ENCODE data around the gene CDH16.
A peak's percentile ranks its signal among the peaks of the same experiment; 100 is the strongest.
"Not testable (repeated sequence)": the region's sequence is repeated elsewhere in the genome, so short reads cannot be mapped to it uniquely, and the experiment has no call there.

CDH16 gene

DNA sequence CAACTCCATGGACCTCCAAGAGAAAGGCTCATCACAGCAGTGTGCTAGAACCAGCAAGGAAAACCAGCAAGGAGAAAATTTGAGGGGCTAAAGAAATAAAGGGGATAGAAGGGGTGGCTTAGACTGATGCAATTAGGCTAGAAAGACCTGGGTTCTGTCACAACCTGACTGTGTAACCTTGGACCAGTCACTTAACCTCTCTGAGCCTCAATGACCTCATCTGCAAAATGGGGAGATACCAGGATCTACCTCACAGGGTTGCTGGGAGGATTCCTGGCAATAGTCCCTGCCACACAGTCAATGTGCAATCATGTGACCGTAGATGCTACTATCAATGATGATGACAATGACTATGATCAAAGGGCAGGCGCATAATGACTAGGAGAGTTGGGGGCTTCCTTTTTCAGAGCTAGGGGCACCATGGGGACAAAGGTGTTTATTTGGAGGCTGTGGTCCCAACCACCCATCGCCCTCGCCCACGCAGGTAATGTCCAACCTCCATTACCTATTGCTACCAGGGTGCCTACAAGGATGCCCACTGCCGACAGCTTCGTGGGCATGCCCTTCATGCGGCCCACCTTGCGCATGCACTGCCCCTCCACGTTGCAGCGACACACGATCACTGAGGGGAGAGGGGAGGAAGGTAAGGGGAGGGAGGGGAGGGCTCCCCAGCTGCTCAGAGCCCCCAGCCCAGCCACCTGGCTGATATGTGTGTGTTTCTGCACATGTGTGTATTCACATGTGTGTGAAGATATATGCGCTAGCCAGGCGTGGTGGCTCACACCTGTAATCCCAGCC, 9.7 kb downstream of the CDH16 start:
- DNase-seq (ENCODE audit: low spot score), result no peak

GRCh38 chr16:66908116-66908515, 10.6 kb downstream of the CDH16 start:
- no peak for DNase-seq (ENCODE audit: low spot score)

GRCh38 chr16:66906916-66907836, 11.5 kb downstream of the CDH16 start:
- DNase-seq (ENCODE audit: low spot score), result no peak

DNA sequence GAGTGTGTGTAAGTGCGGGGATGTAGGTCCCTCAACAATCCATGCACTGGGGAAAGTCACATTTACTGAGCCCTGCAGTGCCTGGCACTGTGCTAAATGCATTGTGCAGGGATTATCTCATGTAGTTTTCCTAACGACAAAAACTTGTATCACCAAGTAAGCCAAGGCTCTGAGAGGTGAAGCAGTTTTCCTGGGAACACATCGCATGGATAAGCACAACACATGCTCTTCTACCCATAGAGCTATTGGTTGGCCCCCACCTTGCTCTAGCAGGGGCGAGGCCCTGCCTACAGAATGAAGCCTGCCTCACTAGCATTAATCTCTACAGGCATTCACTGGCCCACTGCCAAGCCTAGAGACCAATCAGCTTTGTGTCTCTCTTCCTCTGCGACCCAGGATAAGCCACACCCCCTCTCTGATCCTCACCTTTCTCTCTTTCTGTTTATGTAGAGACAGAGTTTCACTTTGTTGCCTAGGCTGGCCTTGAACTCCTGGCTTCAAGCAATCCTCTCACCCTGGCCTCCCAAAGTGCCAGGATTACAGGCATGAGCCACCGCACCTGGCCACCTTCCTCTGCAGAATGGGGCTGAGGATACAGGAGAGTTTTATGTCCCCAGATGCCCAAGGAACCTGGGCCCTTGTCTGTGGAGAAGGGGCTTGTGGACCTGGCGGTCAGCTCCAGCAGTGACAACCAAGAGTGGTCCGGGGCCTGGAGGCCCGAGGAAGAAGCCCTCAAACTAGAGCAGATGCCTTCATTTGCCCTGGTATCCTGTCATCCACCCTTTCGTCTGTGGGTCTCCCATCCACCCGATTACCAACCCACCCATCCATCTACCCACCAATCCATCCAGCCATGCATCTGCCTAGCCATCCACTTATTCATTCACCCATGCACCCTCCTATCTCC, 12.8 kb downstream of the CDH16 start:
- DNase-seq (ENCODE audit: low spot score), result peak; percentile 84

DNA sequence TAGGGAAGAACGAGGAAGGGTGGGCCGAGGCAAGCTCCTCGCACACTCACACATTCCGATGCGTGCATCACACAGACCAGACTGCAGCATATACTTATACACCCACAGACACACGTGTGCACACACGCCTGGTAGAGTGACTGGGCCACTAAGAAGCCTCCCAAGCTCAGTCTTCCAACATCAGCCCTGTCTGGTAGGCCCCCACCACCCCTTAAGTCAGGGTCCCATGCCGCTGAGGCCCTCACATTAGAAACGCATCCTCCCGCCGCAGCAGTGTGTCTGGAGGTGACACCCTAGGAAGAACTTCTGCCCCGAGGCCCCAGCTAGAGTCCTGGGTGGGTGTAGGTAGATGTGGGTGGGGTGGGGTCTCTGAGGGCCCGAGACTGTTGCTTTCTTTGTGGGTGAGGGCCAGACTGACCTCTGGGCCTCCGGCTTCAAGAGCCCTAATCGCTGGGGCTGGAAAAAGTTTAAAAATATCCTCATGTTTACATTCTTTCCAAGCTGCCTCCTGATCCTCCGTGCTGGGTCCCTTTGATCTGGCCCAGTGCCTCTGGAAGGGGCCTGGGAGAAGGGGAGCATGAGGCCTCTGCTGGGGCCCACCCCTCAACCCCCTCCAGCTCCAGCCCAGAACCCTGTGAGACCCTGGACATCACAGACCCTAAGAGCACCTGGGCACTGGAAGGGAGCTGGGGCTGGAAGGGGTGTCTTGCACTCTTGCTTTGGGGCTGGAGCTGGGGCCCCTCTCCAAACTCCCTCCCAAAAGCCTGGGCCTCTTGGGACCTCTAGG, 13.6 kb downstream of the CDH16 start:
- no peak for DNase-seq (ENCODE audit: low spot score)

DNA sequence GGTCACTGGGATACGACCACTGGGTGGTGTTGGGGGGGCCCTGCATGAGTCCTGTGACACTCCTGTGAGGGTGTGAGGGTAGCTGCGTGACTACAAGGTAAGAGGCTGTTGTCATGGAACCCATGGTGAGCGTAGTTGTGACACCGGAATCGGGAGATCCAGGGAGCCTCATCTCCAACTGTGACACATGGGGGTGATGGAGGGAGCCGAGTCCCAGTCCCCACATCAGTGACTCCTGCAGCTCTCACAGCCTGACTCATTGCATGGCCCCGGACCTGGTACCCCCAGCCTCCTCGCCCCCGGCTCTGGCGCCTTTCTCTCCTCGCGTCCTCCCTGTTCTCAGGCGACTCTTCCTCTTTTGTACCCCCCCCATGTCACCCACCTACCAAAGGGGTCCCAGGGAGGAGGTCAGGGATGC, 14.2 kb downstream of the CDH16 start:
- DNase-seq (ENCODE audit: low spot score), result no peak

DNA sequence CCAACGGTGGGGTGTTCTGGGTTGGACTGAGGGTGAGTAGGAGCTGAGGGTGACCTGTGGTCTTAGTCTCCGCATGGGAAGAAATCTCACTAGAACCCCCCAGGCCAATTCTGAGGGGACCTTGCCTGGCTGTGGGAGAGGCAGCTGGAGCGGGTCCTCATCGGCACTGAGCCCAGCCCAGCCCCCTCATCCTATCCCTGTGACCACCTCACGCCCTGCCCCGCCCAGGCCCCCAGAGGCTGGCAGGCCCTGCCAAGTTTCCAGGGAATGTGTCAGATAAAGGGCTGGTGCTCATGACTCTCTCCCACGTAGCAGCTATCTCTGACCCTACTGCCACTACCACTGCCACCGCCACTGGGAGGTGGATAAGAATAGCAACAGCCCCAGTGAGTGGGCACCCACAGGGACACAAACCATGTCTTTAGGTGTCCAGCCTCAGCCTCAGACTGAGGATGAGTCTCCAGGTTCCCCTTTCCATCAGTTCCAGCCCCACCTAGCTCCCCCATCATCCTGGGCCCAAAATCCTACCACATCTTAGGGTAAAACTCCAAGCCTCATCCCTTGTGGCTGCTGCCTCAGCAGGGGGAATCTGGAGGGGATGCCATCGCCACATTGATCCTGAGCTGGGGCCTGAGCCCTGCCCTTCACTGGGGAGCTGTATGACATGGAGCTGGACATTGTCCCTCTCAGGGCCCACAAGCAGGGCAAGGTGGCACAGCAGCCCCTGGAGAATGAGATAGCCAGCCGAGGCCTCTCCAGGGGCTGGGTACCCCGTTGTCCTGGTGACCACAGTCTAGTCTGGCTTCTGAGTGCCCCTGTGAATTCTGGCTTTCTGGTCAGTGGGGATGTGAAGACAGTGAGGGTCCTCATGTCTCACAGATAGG, 14.9 kb downstream of the CDH16 start:
- no peak for DNase-seq (ENCODE audit: low spot score)

DNA sequence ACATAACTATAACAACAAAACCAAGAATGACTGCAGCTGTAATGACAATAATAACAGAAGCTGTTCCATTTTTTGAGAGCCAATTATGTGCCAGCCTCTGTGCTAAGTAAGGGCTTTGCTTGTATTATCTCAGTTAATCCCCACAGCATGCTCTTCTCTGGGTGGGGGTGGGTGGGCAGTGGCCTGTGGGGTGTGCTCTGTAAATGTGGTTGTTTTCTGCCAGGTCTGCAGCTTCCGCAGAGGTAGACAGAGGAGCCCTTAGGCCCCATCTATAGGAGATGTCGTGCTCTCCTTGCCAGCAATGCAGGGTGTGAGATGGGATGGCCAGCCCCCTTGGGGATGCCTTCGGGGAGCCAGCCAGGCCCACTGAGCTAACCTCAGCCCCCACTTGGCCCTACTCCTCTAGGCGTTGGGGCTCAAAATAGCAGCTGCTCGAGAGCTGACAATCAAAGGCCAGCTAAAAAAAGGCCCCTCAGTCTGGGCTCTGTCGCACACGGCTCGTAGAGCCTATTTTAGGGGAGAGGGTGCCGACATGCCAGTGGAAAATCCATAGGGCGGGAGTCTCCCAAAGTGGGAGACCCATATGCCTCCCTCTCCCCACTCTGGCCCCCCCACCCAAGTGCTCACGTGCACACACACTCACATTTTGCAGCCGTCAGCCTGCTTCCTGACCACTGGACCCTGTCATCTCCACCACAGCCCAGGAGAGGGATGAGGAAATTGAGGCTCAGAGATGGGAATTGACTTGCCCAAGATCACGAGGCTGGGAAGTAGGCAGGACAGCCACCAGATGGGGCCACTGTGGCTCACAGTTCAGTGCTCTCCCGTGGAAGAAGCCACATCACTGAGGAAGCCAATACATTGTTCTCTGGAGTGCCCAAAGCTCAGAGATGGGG, 15.8 kb downstream of the CDH16 start:
- no peak for DNase-seq (ENCODE audit: low spot score)

DNA sequence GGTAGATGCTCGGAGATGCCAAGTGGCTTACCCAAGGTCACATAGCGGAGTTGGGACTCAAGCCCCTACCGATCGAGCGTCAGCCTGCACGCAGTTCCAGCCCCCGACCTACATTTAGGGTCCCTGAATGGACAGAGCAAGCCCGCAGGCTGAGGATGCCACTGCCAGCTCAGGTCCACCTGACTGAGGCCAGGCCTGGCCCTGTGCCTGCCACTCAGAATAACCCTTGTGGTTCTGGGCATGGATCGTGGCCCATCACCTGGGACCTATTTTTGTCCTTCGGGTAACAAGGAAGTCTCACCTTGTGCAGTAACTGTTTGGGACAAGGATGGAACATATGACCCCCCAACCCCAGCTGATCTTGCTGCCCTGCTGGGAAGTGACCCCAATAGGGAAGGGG, 17.1 kb downstream of the CDH16 start:
- DNase-seq (ENCODE audit: low spot score), result no peak

DNA sequence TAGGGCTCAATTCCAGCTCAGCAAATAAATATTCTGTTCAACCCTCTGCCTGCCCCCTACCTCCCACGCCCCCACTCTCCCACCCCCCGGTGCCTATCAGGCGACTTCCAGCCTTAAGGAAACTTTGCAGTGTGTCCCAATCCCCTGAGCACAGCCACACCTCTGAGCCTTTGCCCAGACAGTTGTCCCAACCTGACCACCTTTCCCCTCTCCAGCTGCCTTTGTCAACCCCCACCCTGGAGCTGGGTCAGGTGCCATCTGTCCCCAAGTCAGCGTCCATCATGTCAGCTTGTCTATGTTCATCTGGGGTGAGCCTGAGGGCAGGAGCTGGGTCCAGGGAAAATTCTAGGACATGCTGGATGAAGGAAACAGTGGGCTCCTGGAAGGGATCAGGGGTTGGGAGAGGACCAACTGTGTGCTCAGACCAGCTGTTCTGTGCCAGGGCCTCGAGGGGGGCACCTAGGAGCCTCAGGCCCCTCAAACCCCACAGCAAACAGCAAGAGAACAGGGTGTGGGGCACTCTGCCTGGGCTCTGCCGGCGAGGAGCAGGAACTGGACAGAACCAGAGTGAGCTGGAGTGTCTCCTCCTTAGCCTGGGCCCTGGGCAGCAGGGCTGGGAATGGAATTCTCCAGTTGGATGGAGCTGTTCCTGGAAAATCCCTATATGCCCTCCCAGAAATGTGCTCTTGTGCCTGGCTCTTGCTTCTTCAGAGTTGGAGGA, 17.8 kb downstream of the CDH16 start:
- peak; percentile 4 for DNase-seq (ENCODE audit: low spot score)

DNA sequence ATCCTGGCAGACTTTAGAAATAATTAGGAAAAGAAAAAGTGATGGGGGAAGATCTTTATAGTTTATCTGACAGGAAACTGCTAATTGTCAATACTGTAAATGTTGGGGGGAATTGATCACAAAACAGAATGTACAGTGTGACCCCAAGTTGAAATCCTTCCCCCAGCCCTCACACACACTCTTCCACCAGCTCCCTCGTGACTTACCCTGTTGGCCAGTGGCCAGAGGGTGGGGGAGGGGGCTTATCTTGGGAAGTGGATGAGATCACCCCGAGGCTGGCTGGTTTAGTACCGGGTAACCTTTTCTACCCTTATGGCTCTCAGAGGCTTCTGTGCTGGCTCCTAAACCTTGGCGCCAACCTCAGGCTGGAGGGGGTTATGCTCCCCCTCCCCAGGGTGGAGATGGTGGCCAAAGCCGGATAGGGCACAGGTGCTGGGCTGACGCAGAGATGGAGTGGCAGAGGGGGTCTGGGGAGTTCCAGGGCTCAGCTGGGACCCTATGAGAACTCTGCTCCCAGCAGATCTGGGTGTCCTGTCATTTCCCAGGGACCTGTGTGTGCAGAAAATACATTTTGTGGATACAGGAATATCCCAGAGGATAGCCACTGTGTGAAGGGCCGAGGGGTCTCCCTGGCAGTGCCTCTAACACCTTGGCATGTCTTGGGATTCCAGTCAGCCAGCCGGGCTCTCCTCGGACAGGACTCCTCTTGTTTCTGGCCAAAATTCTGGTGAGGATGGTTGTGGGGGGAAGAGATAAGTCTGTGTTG, 18.6 kb downstream of the CDH16 start:
- peak; percentile 57 for DNase-seq (ENCODE audit: low spot score)

- DNase-seq (ENCODE audit: low spot score), result peak; percentile 6
Measured at GRCh38 chr16:66899310-66899944, 19.3 kb downstream of the CDH16 start.

GRCh38 chr16:66898933-66899309, 19.8 kb downstream of the CDH16 start:
- no peak for DNase-seq (ENCODE audit: low spot score)

DNA sequence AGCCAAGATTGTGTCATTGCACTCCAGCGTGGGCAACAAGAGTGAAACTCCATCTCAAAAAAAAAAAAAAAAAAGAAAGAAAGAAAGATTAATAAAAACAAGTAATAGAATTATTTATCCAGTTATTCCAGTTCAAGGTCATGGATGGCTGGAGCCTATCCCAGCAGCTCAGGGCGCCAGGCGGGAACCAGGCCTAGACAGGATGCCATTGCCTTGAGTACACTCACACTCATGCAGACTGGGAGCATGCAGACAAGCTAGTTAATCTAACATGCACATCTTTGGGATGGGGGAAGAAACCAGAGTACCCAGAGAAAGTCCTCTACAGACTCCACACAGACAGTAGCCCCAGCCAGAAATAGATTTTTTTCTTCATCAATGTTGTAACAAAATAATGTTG, 20.5 kb downstream of the CDH16 start:
- peak; percentile 10 for DNase-seq (ENCODE audit: low spot score)

GRCh38 chr16:66896682-66897081, 22.0 kb downstream of the CDH16 start:
- DNase-seq (ENCODE audit: low spot score), result not testable (repeated sequence)

GRCh38 chr16:66895999-66896398, 22.7 kb downstream of the CDH16 start:
- no peak for DNase-seq (ENCODE audit: low spot score)

DNA sequence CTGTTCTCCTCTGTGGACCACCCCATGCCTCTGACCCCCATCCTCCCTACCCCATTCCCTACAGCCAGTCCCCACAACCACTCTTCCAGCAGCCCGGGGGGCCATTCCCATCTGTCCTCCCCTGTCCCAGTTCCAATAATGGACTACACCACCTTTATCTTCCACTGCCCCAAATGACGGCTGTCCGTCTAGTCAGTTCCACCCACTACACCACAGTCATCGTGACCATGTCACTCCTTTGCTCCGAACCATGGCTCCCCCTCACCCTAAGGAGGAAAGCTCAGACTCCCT, 23.1 kb downstream of the CDH16 start:
- DNase-seq (ENCODE audit: low spot score), result no peak

Measured in iPS-NIHi11 (cell line).